Kidney epithelial cell (primary cell): ENCODE results near the gene KCNAB1. TPM values are rescaled to one million over a fixed set of nuclear protein-coding genes. Genes with fewer than 3 reads are reported as not detected.

Source experiments
- DNase-seq: peaks from one replicate; pipeline ENCODE4 v3.0.0-alpha.2; 2010; ENCODE audit warnings: low read depth
- H3K27me3 ChIP-seq: 2 replicates; pipeline ENCODE4 v1.6.0; 2011; ENCODE audit warnings: low read length; ENCODE audit not compliant: control insufficient read depth, insufficient read depth
- H3K36me3 ChIP-seq: 2 replicates; pipeline ENCODE4 v1.5.1; 2011; ENCODE audit warnings: low read length; ENCODE audit not compliant: control insufficient read depth, insufficient read depth
- H3K4me3 ChIP-seq: 2 replicates; pipeline ENCODE4 v1.5.1; 2011; ENCODE audit warnings: low read depth, mild to moderate bottlenecking, control low read depth, low read length
- CTCF ChIP-seq: IDR thresholded peaks from 2 replicates; pipeline ENCODE4 v1.5.1; 2011; ENCODE audit warnings: mild to moderate bottlenecking, moderate library complexity, low read length, control low read depth, inconsistent platforms; ENCODE audit not compliant: insufficient read depth, poor library complexity, severe bottlenecking
- total RNA-seq: library from RNA; depleted of rRNA; stranded (reverse); fragments of >200 nt; gene quantifications from 2 replicates; pipeline ENCODE4 v1.2.3, GENCODE V29; 2015

The KCNAB1 gene
- total RNA-seq, 1 donor from 2014 or later, result not detected

GRCh38 chr3:156483426-156483825, 363.0 kb downstream of the KCNAB1 start:
- peak; percentile 54 for DNase-seq
- H3K36me3 ChIP-seq, result no peaks in the 10 kb centered on the region
- no peak overlapping the region for H3K4me3 ChIP-seq
- no peak for TF ChIP-seq CTCF
- no peaks in the 10 kb centered on the region for H3K27me3 ChIP-seq

- H3K36me3 ChIP-seq, result no peaks in the 10 kb centered on the region
- no peak for TF ChIP-seq CTCF
- DNase-seq, result no peak
- H3K4me3 ChIP-seq, result no peak overlapping the region
- H3K27me3 ChIP-seq, result no peaks in the 10 kb centered on the region
Observed at GRCh38 chr3:156483961-156484787, 363.8 kb downstream of the KCNAB1 start.

DNA sequence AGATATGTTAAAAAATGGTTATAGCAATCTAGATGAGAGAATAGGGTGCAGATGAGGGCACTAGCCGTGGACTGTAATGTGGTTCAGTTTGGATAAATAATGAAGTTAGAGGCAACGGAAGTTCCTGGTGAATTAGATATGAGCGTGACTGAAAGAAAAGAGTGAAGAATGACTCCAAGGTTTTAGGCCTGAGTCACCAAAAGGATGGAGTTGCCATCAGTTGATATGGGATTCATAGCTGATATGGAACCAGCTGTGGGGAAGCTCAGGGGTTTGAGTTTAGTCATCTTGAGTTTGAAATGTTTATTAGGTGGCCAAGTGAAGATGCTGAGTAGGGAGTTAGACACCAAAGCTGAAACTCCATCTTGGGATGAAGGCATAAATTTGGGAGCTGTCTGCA, 368.4 kb downstream of the KCNAB1 start:
- no peak for TF ChIP-seq CTCF
- H3K27me3 ChIP-seq, result no peaks in the 10 kb centered on the region
- no peaks in the 10 kb centered on the region for H3K36me3 ChIP-seq
- no peak for DNase-seq
- H3K4me3 ChIP-seq, result no peak overlapping the region

DNA sequence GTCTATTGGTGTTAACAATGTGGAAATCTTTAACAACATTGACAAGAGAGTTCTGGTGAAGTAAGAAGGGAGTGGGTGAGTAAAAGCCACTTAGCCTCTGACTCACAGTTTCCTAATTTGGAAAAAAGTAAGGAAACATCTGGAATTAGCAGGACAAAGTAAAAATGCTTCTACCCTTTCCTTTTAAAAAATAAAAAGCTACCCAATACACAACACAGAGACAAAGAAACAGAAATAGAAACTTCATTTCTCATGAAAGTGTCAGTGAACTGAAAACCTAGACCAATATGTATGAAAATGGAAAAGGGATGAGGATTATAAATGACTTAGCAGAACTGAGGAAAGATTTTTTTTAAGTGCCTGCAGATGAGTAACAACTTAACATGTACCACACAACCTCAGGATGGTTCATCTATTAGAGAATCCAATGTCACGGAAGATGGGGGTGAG, 369.1 kb downstream of the KCNAB1 start:
- no peak for TF ChIP-seq CTCF
- DNase-seq, result no peak
- Histone ChIP-seq H3K36me3 (no peaks in the 10 kb centered on the region), H3K27me3 (no peaks in the 10 kb centered on the region), H3K4me3 (no peak overlapping the region)

GRCh38 chr3:156491192-156491591, 370.8 kb downstream of the KCNAB1 start:
- no peak for DNase-seq
- Histone ChIP-seq H3K4me3 (no peak overlapping the region), H3K36me3 (no peaks in the 10 kb centered on the region), H3K27me3 (no peaks in the 10 kb centered on the region)
- TF ChIP-seq CTCF, result no peak

- Histone ChIP-seq H3K27me3 (no peaks in the 10 kb centered on the region), H3K36me3 (no peaks in the 10 kb centered on the region), H3K4me3 (no peak overlapping the region)
- no peak for TF ChIP-seq CTCF
- DNase-seq, result no peak
Observed at GRCh38 chr3:156492801-156493261, 372.5 kb downstream of the KCNAB1 start.
